Suppressor macrophage treated with lipopolysaccharide for 4 hours (primary cell): ENCODE results near the gene ITGB1BP1.

ENCODE experiments used
- DNase-seq: peaks from one replicate; pipeline ENCODE4 v3.0.0-alpha.2; 2020

ITGB1BP1 gene

GRCh38 chr2:9375857-9376428, 47.4 kb downstream of the ITGB1BP1 start:
- DNase-seq, result no peak

- no peak for DNase-seq
Measured at GRCh38 chr2:9374071-9374730, 49.1 kb downstream of the ITGB1BP1 start.

GRCh38 chr2:9373476-9373875, 49.9 kb downstream of the ITGB1BP1 start:
- no peak for DNase-seq

- DNase-seq, result no peak
Measured at GRCh38 chr2:9373047-9373446, 50.3 kb downstream of the ITGB1BP1 start.

- no peak for DNase-seq
Measured at GRCh38 chr2:9370746-9371145, 52.6 kb downstream of the ITGB1BP1 start.

- DNase-seq, result no peak
Measured at GRCh38 chr2:9366026-9366425, 57.3 kb downstream of the ITGB1BP1 start.

GRCh38 chr2:9365498-9366019, 57.8 kb downstream of the ITGB1BP1 start:
- no peak for DNase-seq

GRCh38 chr2:9364791-9365497, 58.4 kb downstream of the ITGB1BP1 start:
- no peak for DNase-seq

- no peak for DNase-seq
Measured at GRCh38 chr2:9364373-9364772, 59.0 kb downstream of the ITGB1BP1 start.

GRCh38 chr2:9360701-9361100, 62.6 kb downstream of the ITGB1BP1 start:
- DNase-seq, result no peak

GRCh38 chr2:9360110-9360509, 63.2 kb downstream of the ITGB1BP1 start:
- DNase-seq, result no peak

- DNase-seq, result no peak
Measured at GRCh38 chr2:9359463-9359862, 63.9 kb downstream of the ITGB1BP1 start.

- no peak for DNase-seq
Measured at GRCh38 chr2:9358846-9359245, 64.5 kb downstream of the ITGB1BP1 start.

- no peak for DNase-seq
Measured at GRCh38 chr2:9356261-9356660, 67.1 kb downstream of the ITGB1BP1 start.

GRCh38 chr2:9355716-9356115, 67.6 kb downstream of the ITGB1BP1 start:
- DNase-seq, result no peak

GRCh38 chr2:9355270-9355669, 68.1 kb downstream of the ITGB1BP1 start:
- no peak for DNase-seq

GRCh38 chr2:9354318-9354717, 69.0 kb downstream of the ITGB1BP1 start:
- DNase-seq, result no peak
